ENCODE data around the gene DNAJC4. TPM values are rescaled to one million over a fixed set of nuclear protein-coding genes. Genes with fewer than 3 reads are reported as not detected.
A peak's percentile ranks its signal among the peaks of the same experiment; 100 is the strongest.

The DNAJC4 gene
- total RNA-seq, 2 experiments from 2014 or later: 14.1 to 42.4 TPM

DNA sequence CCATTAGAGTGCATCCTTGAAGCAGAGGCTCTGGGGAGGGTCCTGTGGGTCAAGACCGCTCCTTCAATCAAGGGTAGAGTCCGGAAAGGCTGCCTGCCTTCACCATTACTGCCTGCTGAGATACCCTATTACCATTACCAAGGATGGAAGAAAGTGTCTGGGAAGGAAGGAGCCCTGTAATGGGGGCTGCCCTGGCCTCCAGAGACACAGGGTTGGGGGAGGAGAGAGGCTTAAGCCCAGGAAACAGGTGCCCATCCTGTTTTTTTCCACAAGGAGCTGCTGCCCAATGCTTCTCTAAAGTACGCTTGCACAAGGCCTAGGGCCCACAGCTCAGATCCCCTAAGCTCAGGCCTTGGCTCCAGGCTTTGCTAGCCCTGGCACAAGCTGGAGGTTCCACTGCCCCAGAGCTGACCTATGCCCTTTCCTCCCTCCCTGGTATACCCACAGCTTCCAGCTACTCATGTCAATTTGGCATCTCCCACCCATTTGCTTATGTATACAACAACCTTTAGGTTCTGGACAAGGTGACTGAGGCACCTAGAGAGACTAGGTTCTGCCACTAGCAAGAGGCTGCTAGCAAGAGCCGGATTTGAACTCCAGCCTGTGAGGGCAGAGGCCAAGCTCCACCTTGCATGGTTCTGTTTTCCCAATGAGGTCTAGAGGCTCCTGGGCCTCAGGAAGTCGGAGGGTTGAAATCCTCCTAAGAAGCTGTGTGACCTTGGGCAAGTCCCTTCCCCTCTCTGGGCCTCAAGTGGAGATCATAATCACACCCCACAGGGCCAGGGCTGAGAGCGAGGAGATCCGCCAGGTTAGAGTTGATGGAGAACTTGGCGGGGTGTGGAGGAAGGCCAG lies 19.4 kb downstream of the DNAJC4 start:
- Histone ChIP-seq H3K79me2 (ENCODE audit: insufficient read depth, low read depth, low read length) (peaks cover 15% of the 10 kb centered on the region), H2AFZ (ENCODE audit: low read length) (no peak overlapping the region), H3K4me1 (ENCODE audit: insufficient read depth, low read length, poor library complexity, severe bottlenecking) (peaks cover 60% of the 10 kb centered on the region), H4K20me1 (ENCODE audit: insufficient read depth, low read length) (no peaks in the 10 kb centered on the region), H3K27ac (ENCODE audit: low read depth, low read length, poor library complexity, severe bottlenecking) (no peak overlapping the region), H3K36me3 (ENCODE audit: insufficient read depth, low read length) (peaks cover 5% of the 10 kb centered on the region; the same call in 1 of the 2 replicates), H3K4me3 (ENCODE audit: low read depth, low read length, poor library complexity, severe bottlenecking) (no peak overlapping the region), H3K4me2 (ENCODE audit: low read length) (peak overlapping the region; percentile 24; the same call in 1 of the 2 replicates), H3K9me2 (ENCODE audit: insufficient read depth, low read length) (no peaks in the 10 kb centered on the region), H3K9me3 (ENCODE audit: low read length) (no peaks in the 10 kb centered on the region)
- no peak for DNase-seq (ENCODE audit: low spot score)
- TF ChIP-seq, protein P1, sequence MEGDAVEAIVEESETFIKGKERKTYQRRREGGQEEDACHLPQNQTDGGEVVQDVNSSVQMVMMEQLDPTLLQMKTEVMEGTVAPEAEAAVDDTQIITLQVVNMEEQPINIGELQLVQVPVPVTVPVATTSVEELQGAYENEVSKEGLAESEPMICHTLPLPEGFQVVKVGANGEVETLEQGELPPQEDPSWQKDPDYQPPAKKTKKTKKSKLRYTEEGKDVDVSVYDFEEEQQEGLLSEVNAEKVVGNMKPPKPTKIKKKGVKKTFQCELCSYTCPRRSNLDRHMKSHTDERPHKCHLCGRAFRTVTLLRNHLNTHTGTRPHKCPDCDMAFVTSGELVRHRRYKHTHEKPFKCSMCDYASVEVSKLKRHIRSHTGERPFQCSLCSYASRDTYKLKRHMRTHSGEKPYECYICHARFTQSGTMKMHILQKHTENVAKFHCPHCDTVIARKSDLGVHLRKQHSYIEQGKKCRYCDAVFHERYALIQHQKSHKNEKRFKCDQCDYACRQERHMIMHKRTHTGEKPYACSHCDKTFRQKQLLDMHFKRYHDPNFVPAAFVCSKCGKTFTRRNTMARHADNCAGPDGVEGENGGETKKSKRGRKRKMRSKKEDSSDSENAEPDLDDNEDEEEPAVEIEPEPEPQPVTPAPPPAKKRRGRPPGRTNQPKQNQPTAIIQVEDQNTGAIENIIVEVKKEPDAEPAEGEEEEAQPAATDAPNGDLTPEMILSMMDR (conservative IDR thresholded peaks at IDR 0.05; ENCODE audit: low read length): no peak
- no peak for TF ChIP-seq EZH2phosphoT487 (IDR thresholded peaks at IDR 0.05; ENCODE audit: borderline replicate concordance, low read depth, low read length)
- BruUV-seq (replicated peaks): no TSS peak
- CTCF ChIA-PET (ENCODE audit: unreplicated experiment): interaction anchor here (0.8 to 1.4 kb wide), 2 partner anchors 9 to 45 kb away, joined by 3 read pairs; no protein-coding TSS in a partner anchor
- POLR2A ChIA-PET: interaction anchor here (0.7 kb wide), 1 partner anchor 68 kb away, joined by 3 read pairs; the partner anchor contains the start of gene PRDX5
- intact Hi-C loops (cut with micrococcal nuclease; ENCODE audit: unreplicated experiment): no loop called here

DNA sequence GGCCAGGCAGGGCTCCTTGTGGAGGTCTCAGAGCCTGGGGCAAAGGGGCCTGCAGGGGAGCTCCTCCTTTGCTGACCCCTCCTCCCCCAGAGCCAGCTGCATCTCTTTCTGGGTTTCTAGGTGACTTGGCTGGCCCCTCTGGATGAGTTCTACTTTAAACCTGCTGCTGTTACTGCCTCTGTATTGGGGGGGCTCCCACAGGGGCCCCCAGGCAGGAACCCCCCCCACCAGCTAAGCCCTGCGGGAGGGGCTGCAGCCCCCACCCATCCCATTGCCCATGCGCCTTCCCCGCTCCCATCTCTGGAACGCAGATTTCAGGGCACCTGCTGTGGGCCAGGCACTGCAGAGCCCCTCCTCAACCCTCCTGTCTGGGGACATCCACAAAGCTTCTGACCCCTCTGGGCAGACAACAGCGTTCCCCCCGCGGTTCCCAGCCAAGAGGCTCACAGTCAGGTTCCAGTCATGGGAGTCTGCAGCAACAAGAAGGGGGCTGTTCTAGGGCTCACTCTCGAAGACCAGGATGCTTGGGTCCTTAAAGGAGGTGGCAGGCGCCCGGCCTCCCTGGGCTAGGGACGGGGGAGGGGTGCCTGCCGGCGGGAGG lies 20.2 kb downstream of the DNAJC4 start:
- Histone ChIP-seq H3K4me1 (ENCODE audit: insufficient read depth, low read length, poor library complexity, severe bottlenecking) (peaks cover 55% of the 10 kb centered on the region), H3K4me3 (ENCODE audit: low read depth, low read length, poor library complexity, severe bottlenecking) (peak overlapping the region; percentile 76), H3K79me2 (ENCODE audit: insufficient read depth, low read depth, low read length) (peaks cover 8% of the 10 kb centered on the region), H3K27ac (ENCODE audit: low read depth, low read length, poor library complexity, severe bottlenecking) (no peak overlapping the region), H2AFZ (ENCODE audit: low read length) (peak overlapping the region; percentile 63; the same call in 1 of the 2 replicates), H3K4me2 (ENCODE audit: low read length) (peak overlapping the region; percentile 98), H4K20me1 (ENCODE audit: insufficient read depth, low read length) (no peaks in the 10 kb centered on the region), H3K9me3 (ENCODE audit: low read length) (no peaks in the 10 kb centered on the region), H3K9me2 (ENCODE audit: insufficient read depth, low read length) (no peaks in the 10 kb centered on the region), H3K36me3 (ENCODE audit: insufficient read depth, low read length) (no peaks in the 10 kb centered on the region)
- no peak for DNase-seq (ENCODE audit: low spot score)
- CTCF ChIA-PET (ENCODE audit: unreplicated experiment): interaction anchor here (0.5 to 1.4 kb wide), 2 partner anchors 46 to 494 kb away, joined by 3 read pairs; no protein-coding TSS in a partner anchor
- BruUV-seq (replicated peaks): no TSS peak
- intact Hi-C loops (cut with micrococcal nuclease; ENCODE audit: unreplicated experiment): loop anchor here (1.0 kb wide), 1 partner anchor 19 kb away; no protein-coding TSS in a partner anchor
- no peak for TF ChIP-seq EZH2phosphoT487 (IDR thresholded peaks at IDR 0.05; ENCODE audit: borderline replicate concordance, low read depth, low read length)
- TF ChIP-seq, protein P1 (conservative IDR thresholded peaks at IDR 0.05; ENCODE audit: low read length): no peak
- POLR2A ChIA-PET: interaction anchor here (0.7 kb wide), 1 partner anchor 67 kb away, joined by 3 read pairs; the partner anchor contains the start of gene PRDX5
